ENCODE data around the gene AP2A2. TPM values are rescaled to one million over a fixed set of nuclear protein-coding genes. Genes with fewer than 3 reads are reported as not detected.
"Not testable (repeated sequence)": the region's sequence is repeated elsewhere in the genome, so short reads cannot be mapped to it uniquely, and the experiment has no call there.

AP2A2 gene
- total RNA-seq, 1 experiment from 2014 or later = 43.1 TPM

GRCh38 chr11:1008803-1009145 is 83.1 kb downstream of the AP2A2 start:
- no peak overlapping the region for H3K4me3 ChIP-seq
- H3K9me3 ChIP-seq = no peaks in the 10 kb centered on the region
- no peak for DNase-seq
- H3K36me3 ChIP-seq = peaks cover 50% of the 10 kb centered on the region
- H3K27me3 ChIP-seq = no peaks in the 10 kb centered on the region

- no peak for DNase-seq
- H3K36me3 ChIP-seq = peaks cover 46% of the 10 kb centered on the region
- H3K4me3 ChIP-seq = no peak overlapping the region
- no peaks in the 10 kb centered on the region for H3K27me3 ChIP-seq
- no peaks in the 10 kb centered on the region for H3K9me3 ChIP-seq
These were observed 83.7 kb downstream of the AP2A2 start for GRCh38 chr11:1009371-1009770.

- Histone ChIP-seq H3K27me3 (no peaks in the 10 kb centered on the region), H3K4me3 (no peak overlapping the region), H3K9me3 (no peaks in the 10 kb centered on the region), H3K36me3 (peaks cover 41% of the 10 kb centered on the region)
- no peak for DNase-seq
These were observed 84.3 kb downstream of the AP2A2 start for GRCh38 chr11:1009991-1010390.

GRCh38 chr11:1010551-1011319 is 85.1 kb downstream of the AP2A2 start:
- H3K4me3 ChIP-seq = no peak overlapping the region
- H3K27me3 ChIP-seq = no peaks in the 10 kb centered on the region
- no peaks in the 10 kb centered on the region for H3K9me3 ChIP-seq
- DNase-seq = no peak
- peaks cover 33% of the 10 kb centered on the region for H3K36me3 ChIP-seq

- no peaks in the 10 kb centered on the region for H3K27me3 ChIP-seq
- no peak overlapping the region for H3K4me3 ChIP-seq
- peaks cover 28% of the 10 kb centered on the region for H3K36me3 ChIP-seq
- DNase-seq = no peak
- no peaks in the 10 kb centered on the region for H3K9me3 ChIP-seq
These were observed 85.6 kb downstream of the AP2A2 start for GRCh38 chr11:1011320-1011698.

- no peaks in the 10 kb centered on the region for H3K27me3 ChIP-seq
- H3K9me3 ChIP-seq = no peaks in the 10 kb centered on the region
- DNase-seq = no peak
- no peak overlapping the region for H3K4me3 ChIP-seq
- H3K36me3 ChIP-seq = peaks cover 23% of the 10 kb centered on the region
These were observed 86.6 kb downstream of the AP2A2 start for GRCh38 chr11:1012291-1012690.

GRCh38 chr11:1012740-1013630 is 87.3 kb downstream of the AP2A2 start:
- Histone ChIP-seq H3K9me3 (no peaks in the 10 kb centered on the region), H3K4me3 (no peak overlapping the region), H3K36me3 (peaks cover 21% of the 10 kb centered on the region), H3K27me3 (no peaks in the 10 kb centered on the region)
- DNase-seq = no peak

GRCh38 chr11:1013631-1013935 is 87.9 kb downstream of the AP2A2 start:
- no peak for DNase-seq
- H3K4me3 ChIP-seq = no peak overlapping the region
- no peaks in the 10 kb centered on the region for H3K27me3 ChIP-seq
- no peaks in the 10 kb centered on the region for H3K9me3 ChIP-seq
- H3K36me3 ChIP-seq = peaks cover 20% of the 10 kb centered on the region

- H3K27me3 ChIP-seq = no peaks in the 10 kb centered on the region
- DNase-seq = no peak
- no peaks in the 10 kb centered on the region for H3K9me3 ChIP-seq
- no peak overlapping the region for H3K4me3 ChIP-seq
- peaks cover 14% of the 10 kb centered on the region for H3K36me3 ChIP-seq
These were observed 88.6 kb downstream of the AP2A2 start for GRCh38 chr11:1014276-1014675.

GRCh38 chr11:1015064-1015463 is 89.4 kb downstream of the AP2A2 start:
- H3K4me3 ChIP-seq = no peak overlapping the region
- H3K27me3 ChIP-seq = no peaks in the 10 kb centered on the region
- H3K9me3 ChIP-seq = no peaks in the 10 kb centered on the region
- peaks cover 14% of the 10 kb centered on the region for H3K36me3 ChIP-seq
- DNase-seq = no peak

- peaks cover 6% of the 10 kb centered on the region for H3K36me3 ChIP-seq
- DNase-seq = no peak
- H3K27me3 ChIP-seq = no peaks in the 10 kb centered on the region
- H3K9me3 ChIP-seq = no peaks in the 10 kb centered on the region
- no peak overlapping the region for H3K4me3 ChIP-seq
These were observed 90.3 kb downstream of the AP2A2 start for GRCh38 chr11:1015826-1016545.

- not testable (repeated sequence) for DNase-seq
These were observed 91.0 kb downstream of the AP2A2 start for GRCh38 chr11:1016610-1017126.

GRCh38 chr11:1017269-1018005 is 91.8 kb downstream of the AP2A2 start:
- H3K36me3 ChIP-seq = no peaks in the 10 kb centered on the region; the same call in 1 of the 2 replicates
- H3K9me3 ChIP-seq = no peaks in the 10 kb centered on the region
- no peaks in the 10 kb centered on the region for H3K27me3 ChIP-seq
- no peak for DNase-seq
- no peak overlapping the region for H3K4me3 ChIP-seq

More at GRCh38 chr11:1016610-1017126, 91.0 kb downstream of the AP2A2 start:
- H3K9me3 ChIP-seq, H3K4me3 ChIP-seq, H3K36me3 ChIP-seq, H3K27me3 ChIP-seq: not testable (repeated sequence)

- Histone ChIP-seq H3K4me3 (no peak overlapping the region), H3K9me3 (no peaks in the 10 kb centered on the region), H3K27me3 (no peaks in the 10 kb centered on the region), H3K36me3 (no peaks in the 10 kb centered on the region)
- no peak for DNase-seq
These were observed 92.4 kb downstream of the AP2A2 start for GRCh38 chr11:1018091-1018490.

GRCh38 chr11:1019321-1019910 is 93.7 kb downstream of the AP2A2 start:
- no peak for DNase-seq
- Histone ChIP-seq H3K9me3 (no peaks in the 10 kb centered on the region), H3K36me3 (no peaks in the 10 kb centered on the region), H3K4me3 (no peak overlapping the region), H3K27me3 (no peaks in the 10 kb centered on the region)

- Histone ChIP-seq H3K36me3 (no peaks in the 10 kb centered on the region), H3K27me3 (no peaks in the 10 kb centered on the region), H3K4me3 (no peak overlapping the region), H3K9me3 (no peaks in the 10 kb centered on the region)
- no peak for DNase-seq
These were observed 94.7 kb downstream of the AP2A2 start for GRCh38 chr11:1020211-1020905.

All from MG63 (cell line).